Body of pancreas (tissue), 4 donors: Measurements from ENCODE around the gene ATG7. TPM values are rescaled to one million over a fixed set of nuclear protein-coding genes. Genes with fewer than 3 reads are reported as not detected.

Experiments used
- ATAC-seq: fragments of 150-250 bp; one replicate; pipeline ENCODE4 v1.9.1; 2016
- DNase-seq, 4 donors: peaks; one replicate each; pipeline ENCODE4 v3.0.0-alpha.2; 2019
- H3K27ac ChIP-seq, 4 donors: fragments of 200-600 bp; sonication (generic); 1 replicate in 3 of 4; 2 replicates in 1 of 4; pipeline versions ENCODE4 v1.5.1 to v1.6.1; 2016 to 2019; ENCODE audit warnings: mild to moderate bottlenecking in 1 of 4, mixed read lengths in 1 of 4, moderate library complexity in 1 of 4
- H3K27me3 ChIP-seq, 2 donors: fragments of 200-600 bp; sonication (generic); one replicate each; pipeline ENCODE4 v1.6.0; 2016; ENCODE audit warnings: mild to moderate bottlenecking in 1 of 2
- H3K36me3 ChIP-seq, 2 donors: fragments of 200-600 bp; sonication (generic); replicated peaks in 1 of 2; 2 replicates each; pipeline ENCODE4 v1.5.1; 2016; ENCODE audit warnings: low read depth in 2 of 2; ENCODE audit not compliant: insufficient read depth in 1 of 2
- H3K4me1 ChIP-seq: fragments of 200-600 bp; sonication (generic); one replicate; pipeline ENCODE4 v1.6.0; 2016
- H3K4me3 ChIP-seq, 2 donors: fragments of 200-600 bp; sonication (generic); 1 replicate in 1 of 2; 2 replicates in 1 of 2; pipeline ENCODE4 v1.5.1; 2016 to 2019
- H3K9me3 ChIP-seq, 3 donors: fragments of 200-600 bp; sonication (generic); 1 replicate in 2 of 3; 2 replicates in 1 of 3; pipeline ENCODE4 v1.5.1; 2016
- CTCF ChIP-seq, 7 experiments: fragments of 450-650 bp in 4 of 7; fragments of 200-600 bp in 3 of 7; sonication (generic) in 3 of 7; IDR thresholded peaks; one replicate each; pipeline ENCODE4 v1.5.1; 2016 to 2019; ENCODE audit warnings: antibody characterized with exemption in 7 of 7
- POLR2A ChIP-seq, 3 donors: fragments of 450-650 bp; IDR thresholded peaks; one replicate each; pipeline ENCODE4 v1.6.1; 2016; ENCODE audit warnings: antibody characterized with exemption in 3 of 3, mild to moderate bottlenecking in 2 of 3
- WGBS, 2 donors: methylation state at CpG; one replicate each; pipeline ENCODE4 v1.1.5; 2017; 5-methylcytosine and 5-hydroxymethylcytosine counted together
- intact Hi-C: fragments of 100-400 bp; cut with DNase I; formaldehyde crosslinking; loops from one replicate; pipeline ENCODE4 v1.15.1; 2023
- total RNA-seq, 2 donors: library from RNA; depleted of rRNA; stranded (reverse); fragments of >200 nt; gene quantifications; one replicate each; pipeline ENCODE4 v1.1.0, GENCODE V29; 2016

The ATG7 gene
- total RNA-seq, 2 donors from 2014 or later: 40.5 to 43.6 TPM

- TF ChIP-seq CTCF (IDR thresholded peaks at IDR 0.05) (no peak), POLR2A (IDR thresholded peaks at IDR 0.05) (no peak)
- intact Hi-C loops: no loop called here
- H3K27me3 ChIP-seq: no peaks in the 10 kb centered on the region
- H3K36me3 ChIP-seq: no peaks in the 10 kb centered on the region
- ATAC-seq (no peak), DNase-seq (no peak)
- no peak overlapping the region for H3K27ac ChIP-seq
- peaks cover 0 to 7% (median 0%) of the 10 kb centered on the region in 3 donors for H3K9me3 ChIP-seq
- 73 to 75% methylated on average over 4 of the region's 4 CpGs for whole genome bisulfite sequencing, 2 donors
- no peak overlapping the region for H3K4me3 ChIP-seq
- H3K4me1 ChIP-seq: no peaks in the 10 kb centered on the region
Observed at GRCh38 chr3:11413071-11413470, 140.9 kb downstream of the ATG7 start.

GRCh38 chr3:11415099-11415498 lies 142.9 kb downstream of the ATG7 start:
- no peak for DNase-seq
- no peaks in the 10 kb centered on the region for H3K36me3 ChIP-seq
- TF ChIP-seq CTCF (IDR thresholded peaks at IDR 0.05) (no peak), POLR2A (IDR thresholded peaks at IDR 0.05) (no peak)
- WGBS, 2 donors: 91 to 96% methylated on average over 1 of the region's 1 CpG
- H3K4me3 ChIP-seq: no peak overlapping the region
- no peaks in the 10 kb centered on the region for H3K27me3 ChIP-seq
- no peak for ATAC-seq
- H3K4me1 ChIP-seq: no peaks in the 10 kb centered on the region
- intact Hi-C loops: no loop called here
- H3K9me3 ChIP-seq: no peaks in the 10 kb centered on the region
- no peak overlapping the region for H3K27ac ChIP-seq

GRCh38 chr3:11420066-11420465 lies 147.9 kb downstream of the ATG7 start:
- H3K4me1 ChIP-seq: no peaks in the 10 kb centered on the region
- 36 to 57% methylated on average over 1 of the region's 1 CpG for WGBS, 2 donors
- DNase-seq (no peak), ATAC-seq (no peak)
- intact Hi-C loops: no loop called here
- no peaks in the 10 kb centered on the region for H3K9me3 ChIP-seq
- H3K27me3 ChIP-seq: no peaks in the 10 kb centered on the region
- no peak overlapping the region for H3K27ac ChIP-seq
- no peak overlapping the region for H3K4me3 ChIP-seq
- H3K36me3 ChIP-seq: no peaks in the 10 kb centered on the region
- TF ChIP-seq CTCF (IDR thresholded peaks at IDR 0.05) (no peak), POLR2A (IDR thresholded peaks at IDR 0.05) (no peak)

GRCh38 chr3:11422291-11422690 lies 150.1 kb downstream of the ATG7 start:
- H3K4me1 ChIP-seq: no peaks in the 10 kb centered on the region
- intact Hi-C loops: no loop called here
- no peaks in the 10 kb centered on the region for H3K9me3 ChIP-seq
- ATAC-seq: no peak
- H3K27ac ChIP-seq: no peak overlapping the region
- DNase-seq: no peak
- WGBS, 2 donors: 91 to 95% methylated on average over 1 of the region's 1 CpG
- H3K36me3 ChIP-seq: no peaks in the 10 kb centered on the region
- no peak overlapping the region for H3K4me3 ChIP-seq
- H3K27me3 ChIP-seq: no peaks in the 10 kb centered on the region
- TF ChIP-seq CTCF (IDR thresholded peaks at IDR 0.05): no peak
- no peak for TF ChIP-seq POLR2A (IDR thresholded peaks at IDR 0.05)

GRCh38 chr3:11423868-11424267 lies 151.7 kb downstream of the ATG7 start:
- Histone ChIP-seq H3K9me3 (no peaks in the 10 kb centered on the region), H3K27me3 (no peaks in the 10 kb centered on the region), H3K36me3 (no peaks in the 10 kb centered on the region), H3K4me1 (no peaks in the 10 kb centered on the region), H3K27ac (no peak overlapping the region), H3K4me3 (no peak overlapping the region)
- TF ChIP-seq CTCF (IDR thresholded peaks at IDR 0.05) (no peak), POLR2A (IDR thresholded peaks at IDR 0.05) (no peak)
- DNase-seq: no peak
- WGBS, 2 donors: 92 to 93% methylated on average over 6 of the region's 6 CpGs
- intact Hi-C loops: no loop called here
- ATAC-seq: no peak
